Panc1 (cell line): ENCODE measurements around the gene MYH11.

ENCODE experiments used
- CTCF ChIP-seq: fragments of 450-650 bp; IDR thresholded peaks from 2 replicates; pipeline ENCODE4 v1.5.1; 2017; ENCODE audit warnings: mild to moderate bottlenecking
- SIN3A ChIP-seq: IDR thresholded peaks from 2 replicates; pipeline ENCODE4 v1.6.1; 2012; ENCODE audit warnings: low read depth, mild to moderate bottlenecking, low read length, moderate library complexity, borderline replicate concordance; ENCODE audit not compliant: insufficient read depth

GRCh38 chr16:15751940-15752339 lies 104.9 kb downstream of the MYH11 start:
- TF ChIP-seq CTCF, result no peak
- TF ChIP-seq SIN3A, result no peak
